K562 (cell line): ENCODE results near the gene OXSR1. TPM values are rescaled to one million over a fixed set of nuclear protein-coding genes. Genes with fewer than 3 reads are reported as not detected.

Source experiments
- ARID4B ChIP-seq: sonication (generic); formaldehyde crosslinking; IDR thresholded peaks from 2 replicates; pipeline ENCODE4 v1.8.0; 2022; ENCODE audit warnings: mild to moderate bottlenecking, missing genetic modification reagents
- ATF7 ChIP-seq: fragments of 450-650 bp; IDR thresholded peaks from 2 replicates; pipeline ENCODE4 v1.7.1; 2014; ENCODE audit warnings: mild to moderate bottlenecking, moderate library complexity
- DIDO1 ChIP-seq: fragments of 450-650 bp; IDR thresholded peaks from 2 replicates; pipeline ENCODE4 v1.6.1; 2016; ENCODE audit warnings: low read depth, missing biosample characterization, missing genetic modification characterization
- GABPB2 ChIP-seq: fragments of 250-450 bp; sonication (Bioruptor Pico); conservative IDR thresholded peaks from 2 replicates; pipeline ENCODE4 v1.5.1; 2021; ENCODE audit warnings: mild to moderate bottlenecking
- LARP7 ChIP-seq: fragments of 450-650 bp; IDR thresholded peaks from 2 replicates; pipeline ENCODE4 v1.6.1; 2016
- MBD2 ChIP-seq: sonication (generic); IDR thresholded peaks from 2 replicates; pipeline ENCODE4 v1.6.1; 2016; ENCODE audit warnings: low read depth, borderline replicate concordance
- POU5F1 ChIP-seq: fragments of 150-350 bp; IDR thresholded peaks from 2 replicates; pipeline ENCODE4 v1.6.1; 2014; ENCODE audit warnings: borderline replicate concordance, low read length, low read depth, mild to moderate bottlenecking; ENCODE audit not compliant: partially characterized antibody
- TAL1 ChIP-seq: fragments of 450-650 bp; IDR thresholded peaks from 2 replicates; pipeline ENCODE4 v1.6.1; 2016; ENCODE audit warnings: mild to moderate bottlenecking
- TCFL5 ChIP-seq: fragments of 250-450 bp; sonication (Bioruptor Pico); conservative IDR thresholded peaks from 2 replicates; pipeline ENCODE4 v1.6.1; 2021; ENCODE audit warnings: mild to moderate bottlenecking, moderate library complexity, matching md5 sums
- WHSC1 ChIP-seq: IDR thresholded peaks from one replicate; pipeline ENCODE4 v1.6.1; 2012; ENCODE audit warnings: low read length, control low read depth, inconsistent platforms
- YY1 ChIP-seq, 3 experiments: IDR thresholded peaks; 2 replicates each; pipeline ENCODE4 v1.6.1; 2011; ENCODE audit warnings: low read length in 2 of 3, mild to moderate bottlenecking in 2 of 3, moderate library complexity in 2 of 3, borderline replicate concordance in 1 of 3, control low read depth in 1 of 3, low read depth in 1 of 3; ENCODE audit not compliant: insufficient read depth in 3 of 3, insufficient replicate concordance in 2 of 3, control insufficient read depth in 1 of 3, insufficient read length in 1 of 3; ENCODE audit errors: extremely low read depth in 1 of 3
- ZBTB26 ChIP-seq: fragments of 450-650 bp; formaldehyde crosslinking; IDR thresholded peaks from 2 replicates; pipeline ENCODE4 v1.4.0; 2022; ENCODE audit warnings: missing genetic modification characterization
- ZBTB49 ChIP-seq: sonication (generic); formaldehyde crosslinking; IDR thresholded peaks from 2 replicates; pipeline ENCODE4 v1.8.0; 2022; ENCODE audit warnings: missing genetic modification reagents, mild to moderate bottlenecking, borderline replicate concordance
- ZNF512 ChIP-seq: IDR thresholded peaks from 2 replicates; pipeline ENCODE4 v1.6.1; 2016; ENCODE audit warnings: missing genetic modification characterization, missing compliant biosample characterization
- ZNF584 ChIP-seq: fragments of 200-800 bp; sonication (Bioruptor generic); IDR thresholded peaks from 2 replicates; pipeline ENCODE4 v1.6.1; 2016; ENCODE audit warnings: low read depth, mild to moderate bottlenecking, missing genetic modification characterization, missing compliant biosample characterization
- ZNF655 ChIP-seq: fragments of 250-450 bp; sonication (Bioruptor Pico); IDR thresholded peaks from 2 replicates; pipeline ENCODE4 v1.5.0; 2021
- polyA plus RNA-seq, 8 experiments: library from polyadenylated mRNA; depleted of rRNA in 4 of 8; stranded (reverse) in 5 of 8; unstranded in 3 of 8; fragments of >200 nt; fragmentation: Nextera tagmentation in 2 of 8; fragmentation: Illumina TruSeq in 1 of 8; extraction: Ambion mirVana in 2 of 8; extraction: Trizol in 1 of 8; gene quantifications; 2 replicates each; pipeline versions ENCODE4 v1.2.1 to v1.2.3, GENCODE V29; 2011 to 2014; ENCODE audit warnings: inconsistent platforms in 1 of 8, missing spikeins in 1 of 8
- total RNA-seq, 7 experiments: library from RNA; depleted of rRNA in 6 of 7; stranded (reverse); fragments of >200 nt in 6 of 7; fragmentation: Illumina TruSeq in 2 of 7; extraction: Trizol in 2 of 7; gene quantifications; 2 replicates each; pipeline versions ENCODE4 v1.2.1 to v1.2.3, GENCODE V29; 2011 to 2021; ENCODE audit warnings: low replicate concordance in 1 of 7

OXSR1 gene
- total and polyA plus RNA-seq, 9 of the 15 experiments (the other 6 are each of a cell fraction or from before 2014, with no cell fraction given) = 15.7 to 87.6 (median 48.7) TPM

- TF ChIP-seq ATF7 (no peak), LARP7 (no peak), MBD2 (no peak), ZNF512 (tag) (no peak), ZBTB26 (CRISPR knock-in tag) (no peak), ZNF655 (CRISPR knock-in tag) (no peak), TAL1 (no peak), WHSC1 (no peak), ARID4B (CRISPR knock-in tag) (peak; percentile 59), DIDO1 (no peak), GABPB2 (CRISPR knock-in tag) (no peak), ZBTB49 (CRISPR knock-in tag) (peak; percentile 21; the same call in 1 of the 2 replicates), ZNF584 (no peak), TCFL5 (CRISPR knock-in tag) (no peak), POU5F1 (no peak), YY1 (IDR thresholded peaks at IDR 0.05; ENCODE audit: borderline replicate concordance in 1 of 3, control insufficient read depth in 1 of 3, extremely low read depth in 1 of 3, insufficient read depth in 3 of 3, insufficient read length in 1 of 3, insufficient replicate concordance in 2 of 3, low read depth in 1 of 3, low read length in 2 of 3) (peak in 1 of 3 experiments; percentile 52)
Observed at GRCh38 chr3:38165722-38166387, 518 bp downstream of the OXSR1 start (continued).
